Osteoblast (primary cell): ENCODE measurements around the gene DPP8. TPM values are rescaled to one million over a fixed set of nuclear protein-coding genes. Genes with fewer than 3 reads are reported as not detected.
"Not testable (repeated sequence)": the region's sequence is repeated elsewhere in the genome, so short reads cannot be mapped to it uniquely, and the experiment has no call there.

ENCODE experiments used
- DNase-seq: peaks from one replicate; pipeline ENCODE4 v3.0.0; 2011; ENCODE audit warnings: low spot score, mixed read lengths; ENCODE audit not compliant: insufficient read length; ENCODE audit errors: missing footprints
- H2AFZ ChIP-seq: 2 replicates; pipeline ENCODE4 v1.6.0; 2011; ENCODE audit warnings: mild to moderate bottlenecking, low read length
- H3K27ac ChIP-seq: 2 replicates; pipeline ENCODE4 v1.5.1; 2011; ENCODE audit warnings: mild to moderate bottlenecking, low read depth, low read length, moderate library complexity
- H3K27me3 ChIP-seq: 2 replicates; pipeline ENCODE4 v1.6.0; 2012; ENCODE audit warnings: mild to moderate bottlenecking, control low read depth, inconsistent platforms, low read length, moderate library complexity; ENCODE audit not compliant: insufficient read depth
- H3K36me3 ChIP-seq: 2 replicates; pipeline ENCODE4 v1.5.1; 2011; ENCODE audit warnings: mild to moderate bottlenecking, low read length, control low read depth, moderate library complexity; ENCODE audit not compliant: insufficient read depth
- H3K4me1 ChIP-seq: 2 replicates; pipeline ENCODE4 v1.5.1; 2011; ENCODE audit warnings: mild to moderate bottlenecking, low read length, control low read depth, moderate library complexity; ENCODE audit not compliant: insufficient read depth
- H3K4me2 ChIP-seq: 2 replicates; pipeline ENCODE4 v1.6.0; 2011; ENCODE audit warnings: mild to moderate bottlenecking, low read length; ENCODE audit not compliant: insufficient read depth
- H3K4me3 ChIP-seq: fragments of 200-600 bp; sonication (generic); 3 replicates; pipeline ENCODE4 v1.5.1; 2012; ENCODE audit warnings: mild to moderate bottlenecking, low read length, inconsistent platforms; ENCODE audit not compliant: insufficient read depth
- H3K79me2 ChIP-seq: 2 replicates; pipeline ENCODE4 v1.6.0; 2012; ENCODE audit warnings: mild to moderate bottlenecking, low read length, control low read depth, inconsistent platforms; ENCODE audit not compliant: insufficient read depth
- H3K9me3 ChIP-seq: 2 replicates; pipeline ENCODE4 v1.5.1; 2011; ENCODE audit warnings: low read depth, low read length, control low read depth
- H4K20me1 ChIP-seq: 2 replicates; pipeline ENCODE4 v1.6.0; 2012; ENCODE audit warnings: mild to moderate bottlenecking, low read length, control low read depth; ENCODE audit not compliant: insufficient read depth
- total RNA-seq: library from RNA; depleted of rRNA; stranded (reverse); fragments of >200 nt; gene quantifications from 2 replicates; pipeline ENCODE4 v1.2.3, GENCODE V29; 2012
- TF ChIP-seq, protein P1 (sequence below): IDR thresholded peaks from 2 replicates; pipeline ENCODE4 v1.5.1; 2011; ENCODE audit warnings: mild to moderate bottlenecking, low read depth, low read length, moderate library complexity; ENCODE audit errors: extremely low read depth

The DPP8 gene
- total RNA-seq, 1 donor: 40.9 TPM

GRCh38 chr15:65399997-65400396 is 117.5 kb downstream of the DPP8 start:
- Histone ChIP-seq H3K79me2 (no peaks in the 10 kb centered on the region), H3K9me3 (no peaks in the 10 kb centered on the region), H3K27me3 (peaks cover 8% of the 10 kb centered on the region), H3K4me1 (no peaks in the 10 kb centered on the region), H4K20me1 (no peaks in the 10 kb centered on the region), H2AFZ (no peak overlapping the region), H3K36me3 (no peaks in the 10 kb centered on the region), H3K27ac (no peak overlapping the region), H3K4me3 (no peak overlapping the region), H3K4me2 (no peak overlapping the region)
- TF ChIP-seq, protein P1, sequence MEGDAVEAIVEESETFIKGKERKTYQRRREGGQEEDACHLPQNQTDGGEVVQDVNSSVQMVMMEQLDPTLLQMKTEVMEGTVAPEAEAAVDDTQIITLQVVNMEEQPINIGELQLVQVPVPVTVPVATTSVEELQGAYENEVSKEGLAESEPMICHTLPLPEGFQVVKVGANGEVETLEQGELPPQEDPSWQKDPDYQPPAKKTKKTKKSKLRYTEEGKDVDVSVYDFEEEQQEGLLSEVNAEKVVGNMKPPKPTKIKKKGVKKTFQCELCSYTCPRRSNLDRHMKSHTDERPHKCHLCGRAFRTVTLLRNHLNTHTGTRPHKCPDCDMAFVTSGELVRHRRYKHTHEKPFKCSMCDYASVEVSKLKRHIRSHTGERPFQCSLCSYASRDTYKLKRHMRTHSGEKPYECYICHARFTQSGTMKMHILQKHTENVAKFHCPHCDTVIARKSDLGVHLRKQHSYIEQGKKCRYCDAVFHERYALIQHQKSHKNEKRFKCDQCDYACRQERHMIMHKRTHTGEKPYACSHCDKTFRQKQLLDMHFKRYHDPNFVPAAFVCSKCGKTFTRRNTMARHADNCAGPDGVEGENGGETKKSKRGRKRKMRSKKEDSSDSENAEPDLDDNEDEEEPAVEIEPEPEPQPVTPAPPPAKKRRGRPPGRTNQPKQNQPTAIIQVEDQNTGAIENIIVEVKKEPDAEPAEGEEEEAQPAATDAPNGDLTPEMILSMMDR: no peak
- DNase-seq: peak; percentile 54

DNA sequence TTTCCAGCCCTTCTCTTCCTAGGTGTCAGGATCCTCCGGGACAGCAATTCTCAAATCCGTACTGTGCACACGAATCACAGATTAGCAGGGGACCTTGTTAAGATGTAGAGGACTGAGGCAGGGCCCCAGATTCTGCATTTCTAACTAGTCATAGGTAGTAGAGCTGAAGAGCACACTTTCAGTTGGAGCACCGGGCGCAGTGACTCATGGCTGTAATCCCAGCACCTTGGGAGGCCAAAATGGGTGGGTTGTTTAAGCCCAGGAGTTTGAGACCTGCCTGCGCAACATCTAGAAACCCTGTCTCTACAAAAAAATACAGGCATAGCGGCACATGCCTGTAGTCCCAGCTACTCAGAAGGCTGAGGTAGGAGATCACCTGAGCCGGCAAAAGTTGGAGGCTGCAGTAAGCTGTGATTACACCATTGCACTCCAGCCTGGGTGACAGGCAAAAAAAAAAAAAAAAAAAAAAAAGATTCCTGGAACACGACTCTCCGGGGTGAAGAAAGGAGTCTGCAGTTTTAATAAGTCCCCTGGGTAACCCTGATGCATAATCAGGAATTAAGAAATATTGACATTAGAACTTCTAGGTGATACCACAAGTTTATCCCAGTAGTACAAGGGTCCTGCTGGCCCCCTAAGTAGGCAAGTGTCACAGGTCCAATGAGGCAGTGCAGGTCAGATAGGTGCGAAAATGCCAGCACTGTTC is 118.3 kb downstream of the DPP8 start:
- DNase-seq: peak; percentile 86
- Histone ChIP-seq H3K4me2 (no peak overlapping the region), H3K4me1 (no peaks in the 10 kb centered on the region), H3K79me2 (no peaks in the 10 kb centered on the region), H2AFZ (no peak overlapping the region), H3K4me3 (no peak overlapping the region), H3K36me3 (no peaks in the 10 kb centered on the region), H4K20me1 (no peaks in the 10 kb centered on the region), H3K27ac (no peak overlapping the region), H3K9me3 (no peaks in the 10 kb centered on the region), H3K27me3 (peaks cover 8% of the 10 kb centered on the region)
- TF ChIP-seq, protein P1: no peak

DNA sequence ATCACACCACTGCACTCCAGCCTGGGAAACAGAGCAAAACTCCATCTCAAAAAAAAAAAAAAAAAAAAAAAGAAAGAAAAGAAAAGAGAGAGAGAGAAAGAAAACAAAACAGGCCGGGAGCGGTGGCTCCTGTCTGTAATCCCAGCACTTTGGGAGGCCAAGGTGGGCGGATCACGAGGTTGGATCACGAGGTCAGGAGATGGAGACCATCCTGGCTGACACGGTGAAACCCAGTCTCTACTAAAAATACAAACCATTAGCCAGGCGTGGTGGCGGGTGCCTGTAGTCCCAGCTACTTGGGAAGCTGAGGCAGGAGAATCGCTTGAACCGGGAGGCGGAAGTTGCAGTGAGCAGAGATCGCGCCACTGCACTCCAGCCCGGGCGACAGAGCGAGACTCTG is 119.0 kb downstream of the DPP8 start:
- H2AFZ ChIP-seq, H4K20me1 ChIP-seq, H3K27me3 ChIP-seq, H3K9me3 ChIP-seq, H3K36me3 ChIP-seq, H3K4me2 ChIP-seq, H3K4me1 ChIP-seq, H3K79me2 ChIP-seq, H3K4me3 ChIP-seq, H3K27ac ChIP-seq, DNase-seq: not testable (repeated sequence)

- no peaks in the 10 kb centered on the region for H4K20me1 ChIP-seq
- H3K27ac ChIP-seq: no peak overlapping the region
- DNase-seq: peak; percentile 76
- H2AFZ ChIP-seq: no peak overlapping the region
- H3K4me1 ChIP-seq: no peaks in the 10 kb centered on the region
- no peak overlapping the region for H3K4me2 ChIP-seq
- no peaks in the 10 kb centered on the region for H3K79me2 ChIP-seq
- no peak overlapping the region for H3K4me3 ChIP-seq
- no peaks in the 10 kb centered on the region for H3K9me3 ChIP-seq
- H3K27me3 ChIP-seq: peaks cover 8% of the 10 kb centered on the region
- no peaks in the 10 kb centered on the region for H3K36me3 ChIP-seq
- TF ChIP-seq, protein P1: no peak
Measured at GRCh38 chr15:65396965-65397317, 120.5 kb downstream of the DPP8 start.
